Measurements from ENCODE around the gene VTCN1. TPM values are rescaled to one million over a fixed set of nuclear protein-coding genes. Genes with fewer than 3 reads are reported as not detected.

Gene VTCN1
- total and polyA plus RNA-seq, 2 of the 13 experiments (the other 11 are each of a cell fraction or from before 2014, with no cell fraction given), result not detected

- Histone ChIP-seq H3K79me2 (ENCODE audit: insufficient read depth, low read length) (no peaks in the 10 kb centered on the region), H4K20me1 (ENCODE audit: insufficient read depth, low read length) (no peaks in the 10 kb centered on the region), H3K4me3 (replicated peaks in 1 of 3; ENCODE audit: insufficient read depth in 1 of 3, low read depth in 2 of 3, low read length in 3 of 3) (no peak overlapping the region), H3K27me3 (ENCODE audit: control insufficient read depth in 1 of 2, insufficient read depth in 2 of 2, low read length in 2 of 2) (no peaks in the 10 kb centered on the region; a peak in 1 of 5 replicates), H3K27ac (ENCODE audit: extremely low read length, insufficient read depth, low read length) (no peak overlapping the region), H3K9me3 (ENCODE audit: low read length) (no peaks in the 10 kb centered on the region), H3K4me1 (ENCODE audit: insufficient read depth, low read length) (peaks cover 9% of the 10 kb centered on the region), H3K36me3 (replicated peaks in 1 of 2; ENCODE audit: control insufficient read depth in 1 of 2, insufficient read depth in 2 of 2, low read length in 2 of 2) (no peaks in the 10 kb centered on the region), H3K4me2 (ENCODE audit: low read depth, low read length) (no peak overlapping the region), H2AFZ (ENCODE audit: low read length) (no peak overlapping the region), H3K9ac (ENCODE audit: insufficient read depth, low read depth, low read length) (no peak overlapping the region)
- 53% methylated on average over 4 of the region's 4 CpGs for WGBS (ENCODE audit: low lambda C conversion rate)
- ChIA-PET CTCF (ENCODE audit: low intra/inter-chr PET ratio, low total read pairs) (no interaction called here), POLR2A (no interaction called here)
- no TSS peak for BruUV-seq (replicated peaks)
- DNase-seq (ENCODE audit: low spot score), result no peak
- in situ Hi-C loops (cut with HindIII; ENCODE audit: extremely low pct_ligation_motif_present, low pct_unique_long_range_greater_than_20kb) (no loop called here), intact Hi-C loops (cut with micrococcal nuclease; ENCODE audit: unreplicated experiment) (loop anchor here (5.0 kb wide), 1 partner anchor 48 kb away; the partner anchor contains the start of gene TRIM45)
- no peak for FAIRE-seq
- ATAC-seq, result no peak
- TF ChIP-seq ISL2 (CRISPR knock-in tag; IDR thresholded peaks at IDR 0.05), result no peak
- no peak for TF ChIP-seq ZNF780A (CRISPR knock-in tag; IDR thresholded peaks at IDR 0.05)
- TF ChIP-seq, protein P1, sequence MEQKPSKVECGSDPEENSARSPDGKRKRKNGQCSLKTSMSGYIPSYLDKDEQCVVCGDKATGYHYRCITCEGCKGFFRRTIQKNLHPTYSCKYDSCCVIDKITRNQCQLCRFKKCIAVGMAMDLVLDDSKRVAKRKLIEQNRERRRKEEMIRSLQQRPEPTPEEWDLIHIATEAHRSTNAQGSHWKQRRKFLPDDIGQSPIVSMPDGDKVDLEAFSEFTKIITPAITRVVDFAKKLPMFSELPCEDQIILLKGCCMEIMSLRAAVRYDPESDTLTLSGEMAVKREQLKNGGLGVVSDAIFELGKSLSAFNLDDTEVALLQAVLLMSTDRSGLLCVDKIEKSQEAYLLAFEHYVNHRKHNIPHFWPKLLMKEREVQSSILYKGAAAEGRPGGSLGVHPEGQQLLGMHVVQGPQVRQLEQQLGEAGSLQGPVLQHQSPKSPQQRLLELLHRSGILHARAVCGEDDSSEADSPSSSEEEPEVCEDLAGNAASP (CRISPR knock-in tag; IDR thresholded peaks at IDR 0.05; ENCODE audit: borderline replicate concordance), result no peak
- no peak for TF ChIP-seq JARID2 (CRISPR knock-in tag; IDR thresholded peaks at IDR 0.05; ENCODE audit: insufficient replicate concordance)
- TF ChIP-seq ZBED4 (CRISPR knock-in tag; IDR thresholded peaks at IDR 0.05; ENCODE audit: borderline replicate concordance), result no peak
- TF ChIP-seq ZNF124 (CRISPR knock-in tag; IDR thresholded peaks at IDR 0.05), result no peak
- no peak for TF ChIP-seq EED (CRISPR knock-in tag; IDR thresholded peaks at IDR 0.05)
- TF ChIP-seq KMT2A (CRISPR knock-in tag; IDR thresholded peaks at IDR 0.05), result no peak
- TF ChIP-seq ZBTB21 (CRISPR knock-in tag; IDR thresholded peaks at IDR 0.05), result no peak
- TF ChIP-seq NCOA2 (CRISPR knock-in tag; IDR thresholded peaks at IDR 0.05), result no peak
- TF ChIP-seq ZFP1 (CRISPR knock-in tag; IDR thresholded peaks at IDR 0.05), result no peak
- no peak for TF ChIP-seq KAT8 (CRISPR knock-in tag; IDR thresholded peaks at IDR 0.05)
- no peak for TF ChIP-seq GLI4 (CRISPR knock-in tag; IDR thresholded peaks at IDR 0.05; ENCODE audit: borderline replicate concordance)
- TF ChIP-seq AHR (CRISPR knock-in tag; IDR thresholded peaks at IDR 0.05), result no peak
- TF ChIP-seq ZNF879 (CRISPR knock-in tag; IDR thresholded peaks at IDR 0.05), result no peak
- TF ChIP-seq, protein P2, sequence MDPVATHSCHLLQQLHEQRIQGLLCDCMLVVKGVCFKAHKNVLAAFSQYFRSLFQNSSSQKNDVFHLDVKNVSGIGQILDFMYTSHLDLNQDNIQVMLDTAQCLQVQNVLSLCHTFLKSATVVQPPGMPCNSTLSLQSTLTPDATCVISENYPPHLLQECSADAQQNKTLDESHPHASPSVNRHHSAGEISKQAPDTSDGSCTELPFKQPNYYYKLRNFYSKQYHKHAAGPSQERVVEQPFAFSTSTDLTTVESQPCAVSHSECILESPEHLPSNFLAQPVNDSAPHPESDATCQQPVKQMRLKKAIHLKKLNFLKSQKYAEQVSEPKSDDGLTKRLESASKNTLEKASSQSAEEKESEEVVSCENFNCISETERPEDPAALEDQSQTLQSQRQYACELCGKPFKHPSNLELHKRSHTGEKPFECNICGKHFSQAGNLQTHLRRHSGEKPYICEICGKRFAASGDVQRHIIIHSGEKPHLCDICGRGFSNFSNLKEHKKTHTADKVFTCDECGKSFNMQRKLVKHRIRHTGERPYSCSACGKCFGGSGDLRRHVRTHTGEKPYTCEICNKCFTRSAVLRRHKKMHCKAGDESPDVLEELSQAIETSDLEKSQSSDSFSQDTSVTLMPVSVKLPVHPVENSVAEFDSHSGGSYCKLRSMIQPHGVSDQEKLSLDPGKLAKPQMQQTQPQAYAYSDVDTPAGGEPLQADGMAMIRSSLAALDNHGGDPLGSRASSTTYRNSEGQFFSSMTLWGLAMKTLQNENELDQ (CRISPR knock-in tag; IDR thresholded peaks at IDR 0.05; ENCODE audit: borderline replicate concordance), result no peak
- no peak for TF ChIP-seq MAFK (conservative IDR thresholded peaks at IDR 0.05 in 1 of 2, IDR thresholded peaks at IDR 0.05 in 1 of 2; ENCODE audit: low read length in 2 of 2)
- no peak for TF ChIP-seq KLF15 (CRISPR knock-in tag; IDR thresholded peaks at IDR 0.05; ENCODE audit: borderline replicate concordance)
These were observed 40.7 kb downstream of the VTCN1 start for GRCh38 chr1:117169871-117170596.

All from HepG2 (cell line).